ENCODE measurements around the gene TIMM9.
"Not testable (repeated sequence)": the region's sequence is repeated elsewhere in the genome, so short reads cannot be mapped to it uniquely, and the experiment has no call there.

Gene TIMM9, protein sequence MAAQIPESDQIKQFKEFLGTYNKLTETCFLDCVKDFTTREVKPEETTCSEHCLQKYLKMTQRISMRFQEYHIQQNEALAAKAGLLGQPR

DNA sequence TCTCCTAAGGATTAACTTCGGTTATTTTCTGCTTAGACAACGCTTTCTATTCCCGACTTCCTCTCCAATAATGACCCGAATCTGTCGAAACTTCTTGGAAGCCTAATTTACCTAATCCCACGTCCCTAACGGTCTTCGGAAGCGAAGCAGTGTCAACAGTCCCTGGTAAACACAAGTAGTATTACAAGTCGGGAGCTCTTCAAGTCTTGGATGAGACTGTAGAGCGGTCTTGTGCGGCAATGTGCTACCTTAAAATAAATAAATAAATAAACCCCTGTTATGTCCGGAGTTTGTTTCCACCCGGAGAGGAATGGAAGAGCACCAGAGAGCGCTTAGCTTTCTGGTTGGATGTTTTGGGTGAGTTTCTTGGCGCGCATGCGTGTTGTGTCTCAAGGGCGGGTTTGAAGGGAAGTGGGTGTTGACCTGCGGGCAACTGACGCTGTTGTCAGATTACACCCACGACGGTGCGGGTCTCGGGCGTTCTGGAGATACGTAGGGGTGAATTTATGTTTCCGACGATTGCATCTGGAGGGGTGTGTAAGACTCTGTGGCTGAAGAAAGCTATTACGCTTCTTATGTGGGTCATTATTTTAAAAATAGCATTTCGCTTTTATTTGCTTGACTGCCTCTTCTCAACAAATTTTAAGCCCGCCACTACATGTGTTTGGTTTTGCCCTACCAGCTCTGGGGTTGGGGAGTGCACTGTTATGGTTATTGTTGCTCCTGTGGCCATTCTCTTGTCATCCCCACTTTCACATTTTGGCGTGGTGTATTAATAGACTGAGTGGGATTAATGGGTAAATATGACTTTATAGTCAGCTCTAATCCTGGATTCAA is at the start of gene TIMM9, which contains the start of gene KIAA0586:
TSS of gene TIMM9 (minus strand) at position 251 of the 837 bp plus-strand sequence. CDS start 15,586 bp downstream, outside the sequence.
TSS of gene KIAA0586 (plus strand) at position 439 of the 837 bp plus-strand sequence. CDS start 546 bp downstream, outside the sequence.
- DNase-seq (ENCODE audit: low read depth, low spot score), result peak; percentile 93

DNA sequence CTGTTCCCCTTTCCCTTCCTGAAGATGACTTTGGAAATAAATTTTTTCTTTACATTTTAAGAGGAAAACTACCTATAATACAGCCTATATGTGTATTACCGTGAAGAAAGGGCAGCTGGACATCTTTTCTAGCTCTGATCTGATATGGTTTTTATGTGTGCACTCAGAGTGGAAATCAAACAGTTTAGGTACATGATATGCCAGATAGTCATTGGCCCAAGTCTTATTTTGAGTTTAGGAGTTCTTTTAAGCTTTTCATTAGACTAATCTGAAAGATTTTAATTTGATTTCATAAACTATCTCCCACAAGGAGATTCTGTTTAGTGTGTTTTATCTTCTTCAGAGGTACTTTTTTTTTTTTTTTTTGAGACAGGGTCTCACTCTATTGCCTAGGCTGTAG is 49.0 kb upstream of the TIMM9 start:
- no peak for DNase-seq (ENCODE audit: low read depth, low spot score)

- DNase-seq (ENCODE audit: low read depth, low spot score), result no peak
Measured at GRCh38 chr14:58469309-58469708, 42.0 kb upstream of the TIMM9 start.

DNA sequence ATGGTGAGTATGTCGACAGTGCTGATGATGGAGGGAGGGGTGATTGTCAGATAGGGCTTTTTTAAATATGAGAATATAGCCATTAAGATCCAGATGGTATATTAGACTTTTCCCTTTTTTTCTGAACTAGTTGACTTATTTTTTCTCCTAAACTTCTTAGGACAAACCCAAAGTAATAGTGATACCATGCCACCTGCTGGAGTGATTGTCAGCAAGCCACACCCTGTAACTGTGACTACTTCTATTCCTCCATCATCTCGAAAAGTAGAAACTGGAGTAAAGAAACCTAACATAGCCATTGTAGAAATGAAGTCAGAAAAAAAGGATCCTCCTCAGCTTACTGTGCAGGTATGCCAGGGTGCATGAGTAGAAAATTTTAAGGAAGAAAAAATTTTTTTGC is 40.2 kb upstream of the TIMM9 start:
- DNase-seq (ENCODE audit: low read depth, low spot score), result no peak

DNA sequence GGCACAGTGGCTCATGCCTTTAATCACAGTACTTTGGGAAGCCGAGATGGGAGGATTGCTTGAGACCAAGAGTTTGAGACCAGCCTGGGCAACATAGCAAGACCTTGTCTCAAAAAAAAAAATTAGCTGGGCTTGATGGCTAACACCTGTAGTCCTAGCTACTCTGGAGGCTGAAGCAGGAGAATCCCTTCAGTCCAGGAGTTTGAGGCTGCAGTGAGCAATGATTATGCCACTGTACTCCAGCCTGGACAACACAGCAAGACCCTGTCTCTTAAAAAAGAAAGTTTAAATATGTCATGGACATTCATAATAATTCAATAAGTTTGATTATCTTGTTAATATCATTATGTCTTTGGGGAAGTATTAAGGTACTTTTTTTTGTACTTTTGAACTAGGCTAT is 39.1 kb upstream of the TIMM9 start:
- no peak for DNase-seq (ENCODE audit: low read depth, low spot score)

DNA sequence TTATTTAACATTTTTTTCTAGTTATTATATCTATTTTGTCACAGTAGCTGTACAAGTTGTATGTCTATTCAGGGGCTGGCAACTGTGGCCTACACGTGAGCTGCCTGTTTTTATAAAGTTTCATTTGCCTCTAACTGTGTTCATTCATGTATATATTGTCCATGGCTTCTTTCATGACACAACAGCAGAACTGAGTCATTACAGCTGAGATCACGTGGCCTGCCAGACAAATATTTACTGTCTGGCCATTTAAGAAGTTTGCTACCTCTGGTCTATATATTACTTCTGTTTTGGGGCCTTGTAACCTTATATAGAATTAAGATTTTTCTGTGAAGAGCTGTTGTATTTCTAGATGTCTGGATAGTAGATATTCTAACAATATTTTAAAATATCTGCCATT is 38.1 kb upstream of the TIMM9 start:
- DNase-seq (ENCODE audit: low read depth, low spot score), result no peak

GRCh38 chr14:58464652-58465051 is 37.3 kb upstream of the TIMM9 start:
- DNase-seq (ENCODE audit: low read depth, low spot score), result no peak

GRCh38 chr14:58463147-58463546 is 35.8 kb upstream of the TIMM9 start:
- DNase-seq (ENCODE audit: low read depth, low spot score), result no peak

- DNase-seq (ENCODE audit: low read depth, low spot score), result no peak
Measured at GRCh38 chr14:58460772-58461171, 33.4 kb upstream of the TIMM9 start.

GRCh38 chr14:58455593-58456265 is 28.4 kb upstream of the TIMM9 start:
- no peak for DNase-seq (ENCODE audit: low read depth, low spot score)

GRCh38 chr14:58444627-58445026 is 17.3 kb upstream of the TIMM9 start:
- no peak for DNase-seq (ENCODE audit: low read depth, low spot score)

DNA sequence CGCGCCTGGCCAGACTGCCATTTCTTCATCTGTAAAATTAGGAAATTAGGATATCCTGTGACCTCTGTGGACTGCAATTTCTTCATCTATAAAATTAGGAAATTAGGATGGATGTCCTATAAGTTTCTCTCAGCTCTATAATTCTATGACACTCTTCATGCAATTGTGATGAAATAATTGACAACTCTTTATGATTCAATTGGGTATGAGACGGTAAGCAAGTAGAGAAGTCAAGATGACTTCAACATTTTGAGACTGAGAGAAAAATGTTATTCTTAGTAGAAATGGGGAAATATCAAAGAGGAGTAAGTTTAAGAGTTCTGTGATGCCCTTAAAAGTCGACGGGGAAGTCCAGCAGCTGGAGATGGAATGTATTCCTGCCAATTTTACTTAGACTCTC is 12.1 kb upstream of the TIMM9 start:
- no peak for DNase-seq (ENCODE audit: low read depth, low spot score)

DNA sequence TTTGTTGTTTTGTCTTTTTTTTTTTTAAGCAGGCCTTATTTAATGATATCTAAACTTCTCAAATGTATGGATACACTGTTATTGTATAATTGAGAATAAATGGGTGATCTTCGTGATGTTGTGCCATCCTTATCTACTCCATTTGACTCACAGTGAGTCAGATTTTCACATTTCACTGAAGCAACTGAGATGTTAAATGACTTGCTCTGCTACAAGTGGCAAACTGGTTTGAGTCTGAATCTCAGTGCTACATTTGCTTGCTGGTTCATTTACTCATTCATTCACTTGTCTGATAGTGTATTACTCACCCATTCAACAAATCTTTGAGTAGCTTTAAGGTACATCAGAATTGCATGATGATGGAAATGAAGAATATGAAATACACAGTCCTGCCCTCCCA is 2.8 kb upstream of the TIMM9 start:
- no peak for DNase-seq (ENCODE audit: low read depth, low spot score)

GRCh38 chr14:58428118-58428683 is 870 bp upstream of the TIMM9 start:
- no peak for DNase-seq (ENCODE audit: low read depth, low spot score)

GRCh38 chr14:58426670-58427280 is 556 bp downstream of the TIMM9 start:
- DNase-seq (ENCODE audit: low read depth, low spot score), result no peak

GRCh38 chr14:58416934-58417333 is 10.4 kb downstream of the TIMM9 start:
- not testable (repeated sequence) for DNase-seq (ENCODE audit: low read depth, low spot score)

- DNase-seq (ENCODE audit: low read depth, low spot score), result no peak
Measured at GRCh38 chr14:58415636-58416547, 11.4 kb downstream of the TIMM9 start.

DNA sequence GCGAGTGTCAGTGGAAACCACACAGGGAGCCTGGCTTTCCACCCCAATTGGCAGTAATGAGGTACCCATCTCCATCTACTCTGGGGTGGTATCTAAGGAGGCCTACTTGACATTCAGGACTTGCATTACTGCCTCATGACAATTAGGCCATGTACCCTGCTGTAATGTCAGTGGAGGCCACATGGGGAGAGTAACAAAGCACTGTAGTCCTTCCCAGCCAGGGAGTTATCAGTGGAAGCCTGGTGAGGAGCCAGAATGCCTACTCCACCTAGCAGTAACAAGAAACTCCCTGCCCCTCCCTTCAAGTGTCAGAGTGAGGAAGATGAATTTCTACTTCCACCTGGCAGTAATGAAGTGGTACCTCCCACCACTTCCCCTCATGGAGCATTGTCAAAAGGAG is 12.5 kb downstream of the TIMM9 start:
- no peak for DNase-seq (ENCODE audit: low read depth, low spot score)

GRCh38 chr14:58408681-58409215 is 18.6 kb downstream of the TIMM9 start:
- DNase-seq (ENCODE audit: low read depth, low spot score), result no peak

DNA sequence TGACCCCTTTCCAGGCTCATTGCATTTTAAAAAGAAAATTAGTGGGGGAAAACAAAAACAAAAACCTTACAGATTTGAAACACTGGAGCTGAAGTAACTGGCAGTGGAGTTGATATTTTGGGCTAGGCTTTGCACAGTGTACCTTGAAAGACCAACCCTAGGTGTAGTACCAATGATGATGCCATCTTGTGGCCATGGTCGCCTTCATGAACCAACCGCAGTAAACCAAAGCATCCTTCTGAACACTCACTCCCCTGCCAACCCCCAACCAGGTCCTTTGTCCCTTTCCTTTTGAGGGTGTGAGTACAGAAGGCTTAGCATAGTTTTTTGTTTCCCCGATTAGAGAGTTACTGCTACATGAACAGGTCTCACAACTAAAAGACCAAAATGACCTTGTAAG is 25.7 kb downstream of the TIMM9 start:
- no peak for DNase-seq (ENCODE audit: low read depth, low spot score)

GRCh38 chr14:58398895-58399294 is 28.4 kb downstream of the TIMM9 start:
- DNase-seq (ENCODE audit: low read depth, low spot score), result no peak

Measured in iPS DF 19.7 (cell line).